Activated CD4-positive, alpha-beta T cell treated with anti-CD3 and anti-CD28 coated beads, Interleukin-2, amount 10 ng/mL, durations not matched to agents 7 days and 5 days (primary cell): Measurements from ENCODE around the gene DPH3. TPM values are rescaled to one million over a fixed set of nuclear protein-coding genes. Genes with fewer than 3 reads are reported as not detected.
A peak's percentile ranks its signal among the peaks of the same experiment; 100 is the strongest.

Source experiments
- CTCF ChIA-PET: fragments of 350-600 bp; sonication (Branson Sonifier 250); formaldehyde crosslinking; loops from one replicate; lab custom pipeline; 2021; ENCODE audit warnings: antibody characterized with exemption; lab: Charles Lee
- POLR2A ChIA-PET: fragments of 350-600 bp; sonication (Branson Sonifier 250); formaldehyde crosslinking; loops from one replicate; lab custom pipeline; 2021; ENCODE audit warnings: antibody characterized with exemption; lab: Charles Lee
- DNase-seq: peaks from one replicate; pipeline ENCODE4 v3.0.0-alpha.2; 2020
- H3K27ac Mint-ChIP-seq: one replicate; pipeline ENCODE4 v1.8.0; 2021; ENCODE audit warnings: mild to moderate bottlenecking, moderate library complexity, mixed read lengths
- H3K27me3 Mint-ChIP-seq: one replicate; pipeline ENCODE4 v1.8.0; 2021; ENCODE audit warnings: mixed read lengths
- H3K36me3 Mint-ChIP-seq: one replicate; pipeline ENCODE4 v1.8.0; 2021; ENCODE audit warnings: low read depth, mixed read lengths
- H3K4me1 Mint-ChIP-seq: one replicate; pipeline ENCODE4 v1.8.0; 2021; ENCODE audit warnings: mixed read lengths
- H3K4me3 Mint-ChIP-seq: one replicate; pipeline ENCODE4 v1.8.0; 2021; ENCODE audit warnings: mild to moderate bottlenecking, moderate library complexity, mixed read lengths
- H3K9me3 Mint-ChIP-seq: one replicate; pipeline ENCODE4 v1.8.0; 2021; ENCODE audit warnings: mixed read lengths
- total RNA-seq, 2 experiments: library from RNA; stranded (reverse); gene quantifications; one replicate each; pipeline ENCODE4 v1.2.3, GENCODE V29; 2021

DPH3 gene
- total RNA-seq, 2 experiments from 2014 or later = 12.6 to 14.4 TPM

DNA sequence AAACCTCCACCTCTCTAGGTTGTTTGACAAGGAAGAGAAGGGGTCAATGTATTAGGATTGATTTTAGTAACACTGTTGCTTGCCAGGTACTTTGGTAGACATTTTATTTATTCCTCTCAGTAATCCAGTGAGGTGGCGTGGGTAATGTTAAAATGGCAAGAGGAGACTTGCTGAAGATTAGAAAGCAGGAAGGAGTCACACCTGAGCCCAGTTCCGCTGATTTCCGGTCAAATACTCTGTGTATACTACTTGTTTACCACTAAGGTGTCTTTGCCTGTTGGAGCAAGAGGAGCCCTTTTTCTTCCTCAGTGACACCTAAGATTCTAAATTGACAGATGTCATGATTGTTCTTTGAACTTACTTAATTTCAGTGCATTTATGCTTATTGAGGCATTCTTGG lies 2.0 kb upstream of the DPH3 start:
- ChIA-PET POLR2A (no interaction called here), CTCF (interaction anchor here (0.7 to 5.6 kb wide), 4 partner anchors 20 to 54 kb away, joined by 3 to 42 read pairs (median 4); no protein-coding TSS in a partner anchor)
- Mint-ChIP-seq H3K4me3 (peak overlapping the region; percentile 99), H3K27me3 (no peaks in the 10 kb centered on the region), H3K27ac (peak overlapping the region; percentile 98), H3K9me3 (no peaks in the 10 kb centered on the region), H3K4me1 (peaks cover 40% of the 10 kb centered on the region), H3K36me3 (peaks cover 15% of the 10 kb centered on the region)
- no peak for DNase-seq

DNA sequence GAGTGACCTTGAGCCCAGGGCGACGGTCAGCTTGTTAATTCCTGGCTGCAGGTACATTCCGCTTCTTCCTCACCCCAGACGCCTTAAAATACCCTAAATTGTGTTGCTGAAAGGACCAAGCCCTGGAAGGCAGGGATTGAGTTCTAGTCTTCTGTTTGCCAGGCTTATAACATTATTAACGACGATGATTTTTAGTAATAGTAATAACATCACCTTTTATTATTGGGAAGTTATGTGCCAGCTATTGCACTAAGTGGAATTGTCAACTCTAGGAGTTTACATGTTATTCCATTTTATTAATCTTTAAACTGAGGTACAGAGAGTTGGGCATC lies 678 bp upstream of the DPH3 start:
- peaks cover 8% of the 10 kb centered on the region for H3K36me3 Mint-ChIP-seq
- H3K4me3 Mint-ChIP-seq = peak overlapping the region; percentile 99
- DNase-seq = no peak
- ChIA-PET CTCF (interaction anchor here (0.6 to 5.6 kb wide), 9 partner anchors 11 to 472 kb away, joined by 3 to 42 read pairs (median 3); no protein-coding TSS in a partner anchor), POLR2A (interaction anchor here (0.6 to 1.4 kb wide), 2 partner anchors 247 to 290 kb away, joined by 4 to 5 read pairs; no protein-coding TSS in a partner anchor)
- no peaks in the 10 kb centered on the region for H3K9me3 Mint-ChIP-seq
- no peaks in the 10 kb centered on the region for H3K27me3 Mint-ChIP-seq
- H3K27ac Mint-ChIP-seq = peak overlapping the region; percentile 98
- H3K4me1 Mint-ChIP-seq = peaks cover 40% of the 10 kb centered on the region

DNA sequence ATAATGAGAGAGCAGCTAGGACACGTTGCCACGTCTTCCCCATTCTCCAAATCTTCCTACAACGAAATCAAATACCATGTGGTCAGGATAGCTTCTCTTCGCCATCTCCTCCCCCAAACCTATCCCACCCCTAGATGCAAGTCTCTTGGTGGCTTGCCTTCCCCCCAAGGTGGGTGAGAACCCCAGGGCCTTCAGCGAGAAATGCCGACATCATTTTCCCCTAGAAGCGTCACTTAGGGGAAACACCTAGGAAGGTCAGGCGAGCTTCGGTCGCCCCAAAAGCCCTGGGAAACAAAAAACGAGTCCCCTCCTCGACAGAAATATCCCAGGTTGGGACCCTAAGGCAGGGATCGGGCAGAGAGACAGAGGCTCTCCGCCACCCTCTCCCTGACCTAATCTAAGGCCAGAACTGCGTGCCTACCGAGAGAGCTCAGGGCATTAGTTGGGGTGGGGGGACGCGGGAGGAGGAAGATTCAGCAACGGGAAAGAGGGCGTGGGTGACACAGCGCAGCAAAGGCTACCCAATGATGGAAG lies 502 bp downstream of the DPH3 start:
- no peaks in the 10 kb centered on the region for H3K9me3 Mint-ChIP-seq

DNA sequence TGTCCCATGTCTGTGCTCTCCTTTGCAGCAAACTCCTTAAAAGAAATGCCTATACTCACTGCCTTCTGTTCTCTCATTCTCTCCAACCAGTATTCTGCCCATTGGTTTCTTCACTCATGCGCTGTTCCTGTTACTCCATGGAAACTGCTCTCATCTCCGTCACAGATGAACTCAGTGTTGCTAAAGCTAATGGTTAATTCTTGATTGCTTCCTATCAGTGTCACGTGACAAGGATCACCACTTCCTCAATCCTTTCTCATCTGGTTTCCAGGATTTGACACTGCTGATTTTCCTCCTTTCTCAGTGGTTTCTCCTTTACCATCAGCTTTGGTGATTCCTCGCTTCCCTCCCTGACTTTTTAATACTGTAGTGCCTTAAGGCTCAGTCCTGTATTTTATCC lies 2.6 kb downstream of the DPH3 start:
- DNase-seq = no peak
- peaks cover 35% of the 10 kb centered on the region for H3K4me1 Mint-ChIP-seq
- H3K36me3 Mint-ChIP-seq = peaks cover 8% of the 10 kb centered on the region
- H3K9me3 Mint-ChIP-seq = no peaks in the 10 kb centered on the region
- CTCF ChIA-PET = no interaction called here
- POLR2A ChIA-PET = no interaction called here
- H3K27me3 Mint-ChIP-seq = no peaks in the 10 kb centered on the region
- H3K4me3 Mint-ChIP-seq = no peak overlapping the region
- no peak overlapping the region for H3K27ac Mint-ChIP-seq

More for the DNA sequence above, 502 bp downstream of the DPH3 start:
- Mint-ChIP-seq H3K4me3 (peak overlapping the region; percentile 99), H3K27ac (peak overlapping the region; percentile 98), H3K36me3 (peaks cover 6% of the 10 kb centered on the region), H3K27me3 (no peaks in the 10 kb centered on the region), H3K4me1 (peaks cover 45% of the 10 kb centered on the region)
- ChIA-PET CTCF (interaction anchor here (0.7 to 5.6 kb wide), 8 partner anchors 10 to 286 kb away, joined by 3 to 42 read pairs (median 4); no protein-coding TSS in a partner anchor), POLR2A (interaction anchor here (1.4 kb wide), 1 partner anchor 248 kb away, joined by 4 read pairs; no protein-coding TSS in a partner anchor)
- no peak for DNase-seq

DNA sequence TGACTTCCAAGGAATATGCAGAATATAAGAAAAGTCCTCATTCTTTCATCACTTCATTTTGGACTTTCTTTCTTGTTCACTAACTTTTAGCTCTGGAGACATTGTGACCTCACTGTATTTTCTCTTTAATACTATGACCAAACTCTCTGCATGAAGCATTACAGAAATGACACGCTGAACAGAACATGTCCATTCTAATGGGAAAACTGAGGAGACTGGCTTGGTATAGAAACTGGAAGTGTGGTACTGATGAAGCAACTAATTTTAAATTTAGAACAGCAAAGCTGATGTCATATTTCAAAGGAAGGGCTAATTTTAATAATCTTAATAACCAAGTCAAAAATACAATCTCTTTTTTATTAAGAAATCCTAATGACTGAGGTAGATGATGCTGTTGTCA lies 4.7 kb downstream of the DPH3 start:
- H3K9me3 Mint-ChIP-seq = no peaks in the 10 kb centered on the region
- no peaks in the 10 kb centered on the region for H3K27me3 Mint-ChIP-seq
- H3K4me3 Mint-ChIP-seq = no peak overlapping the region
- DNase-seq = no peak
- POLR2A ChIA-PET = no interaction called here
- CTCF ChIA-PET = interaction anchor here (0.6 to 1.3 kb wide), 2 partner anchors 8 to 13 kb away, joined by 3 read pairs; no protein-coding TSS in a partner anchor
- no peak overlapping the region for H3K27ac Mint-ChIP-seq
- peaks cover 8% of the 10 kb centered on the region for H3K36me3 Mint-ChIP-seq
- peaks cover 24% of the 10 kb centered on the region for H3K4me1 Mint-ChIP-seq

DNA sequence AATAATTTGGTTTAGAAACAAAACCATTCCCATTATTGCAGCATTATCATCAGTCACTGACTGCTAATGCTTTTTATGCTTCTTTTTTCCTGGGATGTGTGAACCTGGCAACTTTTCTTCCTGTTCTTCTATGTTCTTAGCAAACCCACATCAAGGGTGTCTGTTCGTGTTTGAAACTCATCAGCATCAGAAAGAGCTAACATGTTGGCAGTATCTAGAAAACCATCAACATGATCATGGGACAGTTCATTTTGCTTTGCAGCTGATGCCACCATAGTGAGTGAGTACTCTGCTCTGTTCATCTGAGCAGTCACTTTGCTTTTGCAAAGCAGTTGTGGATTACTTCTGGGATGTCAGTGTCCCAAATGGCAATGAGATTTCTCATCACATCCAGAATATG lies 5.9 kb downstream of the DPH3 start:
- Mint-ChIP-seq H3K27me3 (no peaks in the 10 kb centered on the region), H3K9me3 (no peaks in the 10 kb centered on the region), H3K27ac (peak overlapping the region; percentile 39), H3K4me3 (no peak overlapping the region), H3K4me1 (peaks cover 30% of the 10 kb centered on the region), H3K36me3 (peaks cover 8% of the 10 kb centered on the region)
- ChIA-PET POLR2A (no interaction called here), CTCF (interaction anchor here (0.6 to 1.3 kb wide), 3 partner anchors 12 to 314 kb away, joined by 3 to 4 read pairs (median 4); no protein-coding TSS in a partner anchor)
- DNase-seq = no peak

DNA sequence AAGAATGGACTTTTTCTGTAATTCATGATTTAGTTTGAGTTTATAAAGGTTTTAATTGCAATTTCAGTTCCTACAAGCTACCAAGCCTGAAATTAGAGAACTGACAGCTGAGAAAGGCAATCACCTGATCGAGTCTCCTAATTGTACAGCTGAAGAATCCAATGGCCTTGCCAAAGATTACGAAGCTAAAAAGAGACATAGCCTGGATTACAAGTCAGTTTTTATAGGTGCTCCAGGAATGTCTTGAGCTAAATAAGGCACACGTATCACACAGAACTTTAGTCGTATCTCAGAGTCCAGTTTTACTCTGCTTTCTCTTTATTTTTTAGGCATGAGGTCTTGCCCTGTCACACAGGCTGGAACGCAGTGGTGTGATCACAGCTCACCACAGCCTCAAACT lies 6.6 kb downstream of the DPH3 start:
- peaks cover 8% of the 10 kb centered on the region for H3K36me3 Mint-ChIP-seq
- POLR2A ChIA-PET = no interaction called here
- H3K4me3 Mint-ChIP-seq = no peak overlapping the region
- H3K27ac Mint-ChIP-seq = no peak overlapping the region
- peaks cover 29% of the 10 kb centered on the region for H3K4me1 Mint-ChIP-seq
- H3K27me3 Mint-ChIP-seq = no peaks in the 10 kb centered on the region
- CTCF ChIA-PET = interaction anchor here (0.7 to 1.0 kb wide), 2 partner anchors 52 to 292 kb away, joined by 3 to 4 read pairs; no protein-coding TSS in a partner anchor
- DNase-seq = no peak
- no peaks in the 10 kb centered on the region for H3K9me3 Mint-ChIP-seq

DNA sequence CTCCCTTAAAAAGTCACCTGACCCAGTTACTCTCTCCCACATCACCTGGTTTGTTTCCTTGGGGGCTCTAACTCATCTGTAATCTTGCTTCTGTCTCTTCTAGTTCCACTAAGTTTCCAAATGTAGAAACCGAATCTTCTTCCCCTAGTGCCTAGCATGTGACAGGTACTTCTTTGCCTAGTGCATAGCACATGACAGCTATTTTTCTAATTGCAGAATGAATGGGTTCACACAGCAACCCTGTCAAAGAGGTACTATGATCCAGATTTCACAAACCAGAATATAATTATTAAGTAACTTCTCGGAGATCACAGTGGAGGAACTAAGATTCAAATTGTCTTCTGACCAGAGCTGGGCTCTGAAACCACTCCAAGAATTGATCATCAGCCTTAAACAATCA lies 7.4 kb downstream of the DPH3 start:
- H3K27me3 Mint-ChIP-seq = no peaks in the 10 kb centered on the region

DNA sequence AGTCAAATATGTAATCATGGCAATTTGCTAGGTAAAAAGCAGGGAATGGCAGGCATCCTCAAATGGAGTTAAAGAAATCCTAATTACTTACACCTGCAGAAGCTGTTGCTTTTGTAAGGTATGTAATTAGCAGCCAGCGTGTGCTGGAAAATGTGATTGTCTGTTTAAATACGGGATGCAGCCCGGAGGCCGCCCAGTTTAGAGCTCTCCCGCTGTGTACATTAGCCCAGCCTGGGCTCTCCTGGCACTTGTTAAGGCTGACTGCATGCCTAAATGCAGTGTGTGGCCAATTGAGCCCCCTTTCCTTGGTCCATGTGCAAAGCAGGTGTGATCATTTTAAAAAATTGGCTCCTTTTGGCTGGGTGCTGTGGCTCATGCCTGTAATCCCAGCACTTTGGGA lies 9.0 kb downstream of the DPH3 start:
- Mint-ChIP-seq H3K4me3 (no peak overlapping the region), H3K27ac (no peak overlapping the region), H3K9me3 (no peaks in the 10 kb centered on the region), H3K27me3 (no peaks in the 10 kb centered on the region), H3K4me1 (peaks cover 29% of the 10 kb centered on the region), H3K36me3 (peaks cover 8% of the 10 kb centered on the region)
- ChIA-PET POLR2A (no interaction called here), CTCF (interaction anchor here (0.6 to 2.3 kb wide), 3 partner anchors 9 to 652 kb away, joined by 3 to 8 read pairs (median 4); partner anchors contain the start of genes DPH3 and OXNAD1)
- DNase-seq = no peak

More for the DNA sequence above, 7.4 kb downstream of the DPH3 start:
- ChIA-PET POLR2A (no interaction called here), CTCF (interaction anchor here (1.2 kb wide), 1 partner anchor 69 kb away, joined by 3 read pairs; no protein-coding TSS in a partner anchor)
- DNase-seq = no peak
- Mint-ChIP-seq H3K27ac (no peak overlapping the region), H3K4me1 (peaks cover 29% of the 10 kb centered on the region), H3K9me3 (no peaks in the 10 kb centered on the region), H3K36me3 (peaks cover 8% of the 10 kb centered on the region), H3K4me3 (no peak overlapping the region)

DNA sequence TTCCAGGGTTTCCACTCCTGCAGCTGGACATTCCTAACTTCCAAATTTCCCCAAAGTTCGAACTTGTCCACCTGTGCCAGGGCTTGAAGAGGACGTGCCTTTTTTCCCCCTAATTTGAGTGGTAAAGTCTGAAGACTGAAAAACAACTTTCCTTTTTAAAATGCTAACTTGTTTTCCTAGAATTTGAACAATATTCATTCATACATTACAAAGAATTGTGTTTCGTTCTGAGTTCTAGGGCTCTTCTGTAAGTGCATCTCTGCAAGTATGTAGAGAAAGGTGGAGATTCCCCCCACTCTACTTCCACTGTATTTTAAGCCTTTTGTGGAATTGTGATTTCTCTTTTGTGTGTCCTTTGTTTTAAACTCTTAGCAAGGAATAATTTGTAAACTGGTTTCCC lies 9.4 kb downstream of the DPH3 start:
- Mint-ChIP-seq H3K4me3 (peak overlapping the region; percentile 21), H3K27me3 (no peaks in the 10 kb centered on the region), H3K4me1 (peaks cover 29% of the 10 kb centered on the region), H3K36me3 (peaks cover 8% of the 10 kb centered on the region), H3K27ac (peak overlapping the region; percentile 38), H3K9me3 (no peaks in the 10 kb centered on the region)
- ChIA-PET CTCF (interaction anchor here (0.6 to 2.3 kb wide), 4 partner anchors 9 to 652 kb away, joined by 3 to 8 read pairs (median 4); partner anchors contain the start of genes DPH3 and OXNAD1), POLR2A (no interaction called here)
- DNase-seq = no peak

DNA sequence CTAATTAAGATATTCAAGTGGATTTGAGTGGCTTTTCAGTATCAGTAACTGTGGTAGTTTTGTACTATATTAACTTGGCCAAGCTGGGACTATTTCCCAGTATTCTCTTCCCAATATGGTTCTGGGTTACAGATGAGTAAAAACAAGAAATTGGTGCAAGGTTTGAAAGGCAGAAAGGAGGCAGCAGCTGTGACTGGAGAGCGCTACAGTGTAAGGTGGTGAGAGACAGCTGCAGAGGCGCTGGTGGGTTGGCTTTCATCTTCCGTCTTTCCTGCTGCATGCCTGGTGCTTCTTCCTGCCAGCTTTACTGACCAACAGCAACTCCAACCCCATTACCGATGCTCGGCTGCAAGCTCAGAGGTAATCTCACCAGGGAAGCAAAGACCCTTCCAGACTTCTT lies 9.8 kb downstream of the DPH3 start:
- Mint-ChIP-seq H3K36me3 (peaks cover 5% of the 10 kb centered on the region), H3K27ac (peak overlapping the region; percentile 38), H3K9me3 (no peaks in the 10 kb centered on the region), H3K4me3 (peak overlapping the region; percentile 21), H3K4me1 (peaks cover 27% of the 10 kb centered on the region), H3K27me3 (no peaks in the 10 kb centered on the region)
- DNase-seq = no peak
- ChIA-PET POLR2A (no interaction called here), CTCF (interaction anchor here (0.7 to 2.3 kb wide), 6 partner anchors 9 to 640 kb away, joined by 3 to 8 read pairs (median 4); partner anchors contain the start of genes DPH3 and OXNAD1)

DNA sequence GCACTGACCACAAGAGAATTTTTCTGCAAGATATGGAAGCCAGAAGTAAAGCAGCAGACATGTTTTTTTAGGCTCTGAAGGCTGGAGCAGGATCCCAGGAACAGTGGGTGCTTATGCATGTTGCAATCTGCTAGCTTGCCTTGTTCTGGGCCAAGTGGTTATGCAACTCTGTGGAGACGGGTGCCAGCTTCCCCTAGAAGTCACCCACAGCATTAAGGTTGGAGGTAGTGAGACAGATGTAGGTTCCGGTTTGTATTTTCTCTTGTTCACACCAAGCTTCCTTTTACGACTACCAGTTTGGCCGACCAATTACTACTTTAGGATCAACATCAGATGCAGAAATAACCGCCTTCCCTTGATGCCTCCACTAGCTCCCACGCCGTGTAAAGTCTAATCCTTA lies 11.1 kb downstream of the DPH3 start:
- ChIA-PET POLR2A (no interaction called here), CTCF (interaction anchor here (1.2 to 2.3 kb wide), 3 partner anchors 11 to 66 kb away, joined by 3 to 8 read pairs (median 5); partner anchors contain the start of genes DPH3 and OXNAD1)
- Mint-ChIP-seq H3K4me3 (no peak overlapping the region), H3K27ac (no peak overlapping the region), H3K27me3 (no peaks in the 10 kb centered on the region), H3K4me1 (peaks cover 16% of the 10 kb centered on the region), H3K9me3 (no peaks in the 10 kb centered on the region), H3K36me3 (no peaks in the 10 kb centered on the region)
- no peak for DNase-seq

DNA sequence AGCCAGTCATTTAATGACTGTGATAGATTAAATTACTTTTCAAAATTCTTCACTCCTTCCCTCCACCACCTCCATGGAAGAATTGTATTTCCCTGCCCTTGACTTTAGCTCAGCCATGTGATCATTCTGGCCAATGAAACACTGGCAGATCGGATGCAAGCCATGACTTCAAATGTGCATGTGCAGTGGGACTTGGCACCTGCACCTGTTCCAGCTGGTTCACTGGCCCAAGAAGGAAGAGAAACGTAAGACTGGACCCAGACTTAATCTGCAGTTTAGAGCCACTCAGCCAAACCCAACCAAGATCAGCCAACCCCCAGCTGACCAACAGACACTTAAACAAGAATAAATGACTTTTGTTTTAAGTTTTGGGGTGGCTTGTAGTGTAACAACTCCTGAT lies 11.8 kb downstream of the DPH3 start:
- ChIA-PET POLR2A (no interaction called here), CTCF (interaction anchor here (0.6 kb wide), 1 partner anchor 276 kb away, joined by 3 read pairs; no protein-coding TSS in a partner anchor)
- Mint-ChIP-seq H3K9me3 (no peaks in the 10 kb centered on the region), H3K27ac (no peak overlapping the region), H3K4me1 (peaks cover 17% of the 10 kb centered on the region), H3K4me3 (no peak overlapping the region), H3K36me3 (no peaks in the 10 kb centered on the region), H3K27me3 (no peaks in the 10 kb centered on the region)
- DNase-seq = no peak
